ENCODE measurements around the gene GGACT. TPM values are rescaled to one million over a fixed set of nuclear protein-coding genes. Genes with fewer than 3 reads are reported as not detected.

The GGACT gene
- total RNA-seq, 2 donors from 2014 or later: 4.9 to 17.8 TPM

- ATAC-seq: no peak
- TF ChIP-seq CTCF (IDR thresholded peaks at IDR 0.05) (no peak), POLR2A (IDR thresholded peaks at IDR 0.05) (no peak)
- Histone ChIP-seq H3K27ac (no peak overlapping the region), H3K9me3 (no peaks in the 10 kb centered on the region), H3K36me3 (replicated peaks in 1 of 2; ENCODE audit: insufficient read depth in 1 of 2, low read depth in 2 of 2) (no peaks in the 10 kb centered on the region), H3K4me1 (peaks cover 30% of the 10 kb centered on the region), H3K27me3 (no peaks in the 10 kb centered on the region), H3K4me3 (no peak overlapping the region)
- 53 to 65% methylated on average over 8 of the region's 8 CpGs for WGBS, 2 donors
- no peak for DNase-seq
- intact Hi-C loops (cut with DNase I): loop anchor here (10.0 kb wide), 1 partner anchor 599 kb away; no protein-coding TSS in a partner anchor
These were observed 74.5 kb downstream of the GGACT start for GRCh38 chr13:100513987-100514670.

DNA sequence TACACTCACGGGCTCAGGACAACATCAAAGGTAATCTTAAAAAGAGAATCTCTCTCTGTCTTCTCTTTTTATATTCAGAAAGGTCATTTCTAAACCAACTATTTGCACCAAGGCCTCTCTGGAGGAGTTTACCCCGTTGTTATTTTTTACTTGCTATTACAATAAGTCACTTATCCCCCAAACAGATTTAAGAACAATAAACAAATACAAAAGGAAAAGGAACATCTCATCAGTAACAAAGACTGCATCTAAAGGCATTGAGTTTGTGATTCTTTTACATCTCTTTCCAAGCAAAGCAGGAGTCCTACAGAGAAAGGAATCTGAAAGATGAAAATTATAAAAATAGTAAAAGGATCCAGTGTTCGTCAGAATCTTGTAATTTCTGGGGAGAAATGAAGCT lies 75.4 kb downstream of the GGACT start:
- H3K4me1 ChIP-seq: peaks cover 21% of the 10 kb centered on the region
- no peak for TF ChIP-seq POLR2A (IDR thresholded peaks at IDR 0.05)
- no peak for TF ChIP-seq CTCF (IDR thresholded peaks at IDR 0.05)
- DNase-seq: no peak
- no peaks in the 10 kb centered on the region for H3K36me3 ChIP-seq (replicated peaks in 1 of 2; ENCODE audit: insufficient read depth in 1 of 2, low read depth in 2 of 2)
- ATAC-seq: no peak
- intact Hi-C loops (cut with DNase I): loop anchor here (10.0 kb wide), 1 partner anchor 598 kb away; no protein-coding TSS in a partner anchor
- H3K4me3 ChIP-seq: no peak overlapping the region
- 68 to 71% methylated on average over 3 of the region's 3 CpGs for WGBS, 2 donors
- no peaks in the 10 kb centered on the region for H3K27me3 ChIP-seq
- H3K9me3 ChIP-seq: no peaks in the 10 kb centered on the region
- no peak overlapping the region for H3K27ac ChIP-seq

- H3K27me3 ChIP-seq: no peaks in the 10 kb centered on the region
- no peaks in the 10 kb centered on the region for H3K36me3 ChIP-seq (replicated peaks in 1 of 2; ENCODE audit: insufficient read depth in 1 of 2, low read depth in 2 of 2)
- ATAC-seq (no peak), DNase-seq (no peak)
- H3K4me1 ChIP-seq: peaks cover 13% of the 10 kb centered on the region
- 87 to 96% methylated on average over 9 of the region's 9 CpGs for WGBS, 2 donors
- H3K9me3 ChIP-seq: no peaks in the 10 kb centered on the region
- H3K4me3 ChIP-seq: no peak overlapping the region
- TF ChIP-seq CTCF (IDR thresholded peaks at IDR 0.05): no peak
- TF ChIP-seq POLR2A (IDR thresholded peaks at IDR 0.05): no peak
- no peak overlapping the region for H3K27ac ChIP-seq
- intact Hi-C loops (cut with DNase I): loop anchor here (10.0 kb wide), 1 partner anchor 598 kb away; no protein-coding TSS in a partner anchor
These were observed 76.2 kb downstream of the GGACT start for GRCh38 chr13:100512422-100512821.

DNA sequence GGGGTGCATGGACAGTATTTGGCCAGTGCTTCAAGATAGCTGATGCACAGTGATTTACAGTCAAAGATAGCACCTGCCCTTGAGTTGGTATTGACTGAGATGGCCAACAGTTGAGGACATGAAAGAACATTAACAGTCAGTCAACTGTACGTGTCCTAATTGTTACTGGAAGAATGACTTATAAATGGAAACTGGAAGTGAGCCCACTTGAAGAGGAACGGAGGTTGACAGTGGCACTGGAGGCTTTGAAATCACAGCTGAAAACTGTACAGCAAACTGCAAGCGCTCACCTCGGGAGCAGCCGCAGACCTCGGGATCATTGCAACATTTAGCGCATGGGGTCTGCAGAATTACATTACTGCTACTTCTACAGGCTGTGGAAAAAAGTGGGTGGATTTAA lies 77.1 kb downstream of the GGACT start:
- DNase-seq (no peak), ATAC-seq (no peak)
- Histone ChIP-seq H3K27me3 (no peaks in the 10 kb centered on the region), H3K4me3 (no peak overlapping the region), H3K9me3 (no peaks in the 10 kb centered on the region), H3K4me1 (peaks cover 5% of the 10 kb centered on the region), H3K27ac (no peak overlapping the region), H3K36me3 (replicated peaks in 1 of 2; ENCODE audit: insufficient read depth in 1 of 2, low read depth in 2 of 2) (no peaks in the 10 kb centered on the region)
- WGBS, 2 donors: 74 to 76% methylated on average over 7 of the region's 7 CpGs
- intact Hi-C loops (cut with DNase I): loop anchor here (10.0 kb wide), 1 partner anchor 597 kb away; no protein-coding TSS in a partner anchor
- TF ChIP-seq POLR2A (IDR thresholded peaks at IDR 0.05) (no peak), CTCF (IDR thresholded peaks at IDR 0.05) (no peak)

Measured in body of pancreas (tissue), 4 donors.